WTC11 (cell line): ENCODE data around the gene ADM. TPM values are rescaled to one million over a fixed set of nuclear protein-coding genes. Genes with fewer than 3 reads are reported as not detected.

Experiments used
- AFF4 ChIP-seq: sonication (generic); formaldehyde crosslinking; IDR thresholded peaks from 2 replicates; pipeline ENCODE4 v1.8.1; 2023; ENCODE audit warnings: mild to moderate bottlenecking, missing genetic modification reagents, borderline replicate concordance
- ARID4B ChIP-seq: sonication (generic); formaldehyde crosslinking; IDR thresholded peaks from 2 replicates; pipeline ENCODE4 v1.8.0; 2023; ENCODE audit warnings: missing genetic modification reagents, mild to moderate bottlenecking, borderline replicate concordance
- CDX4 ChIP-seq: fragments of 250-450 bp; sonication (Bioruptor Pico); IDR thresholded peaks from 2 replicates; pipeline ENCODE4 v1.9.0; 2021; ENCODE audit warnings: moderate library complexity, mild to moderate bottlenecking, inconsistent platforms, borderline replicate concordance
- EMX1 ChIP-seq: fragments of 250-450 bp; sonication (Bioruptor Pico); IDR thresholded peaks from 2 replicates; pipeline ENCODE4 v1.8.0; 2021; ENCODE audit warnings: mild to moderate bottlenecking
- ETV6 ChIP-seq: sonication (generic); formaldehyde crosslinking; IDR thresholded peaks from 2 replicates; pipeline ENCODE4 v1.8.1; 2022; ENCODE audit warnings: mild to moderate bottlenecking, missing genetic modification reagents
- JAZF1 ChIP-seq: fragments of 250-450 bp; sonication (Bioruptor Pico); IDR thresholded peaks from 2 replicates; pipeline ENCODE4 v1.9.0; 2021; ENCODE audit warnings: moderate library complexity, mild to moderate bottlenecking, inconsistent platforms
- MYBL2 ChIP-seq: sonication (generic); formaldehyde crosslinking; IDR thresholded peaks from 2 replicates; pipeline ENCODE4 v1.8.1; 2023; ENCODE audit warnings: mild to moderate bottlenecking, moderate library complexity, missing genetic modification reagents
- NFE2L1 ChIP-seq: sonication (generic); formaldehyde crosslinking; IDR thresholded peaks from 2 replicates; pipeline ENCODE4 v1.8.1; 2023; ENCODE audit warnings: missing genetic modification reagents
- NR1H2 ChIP-seq: sonication (generic); formaldehyde crosslinking; IDR thresholded peaks from 2 replicates; pipeline ENCODE4 v1.9.0; 2021; ENCODE audit warnings: mild to moderate bottlenecking, moderate library complexity, missing genetic modification reagents
- TEAD1 ChIP-seq: sonication (generic); formaldehyde crosslinking; IDR thresholded peaks from 2 replicates; pipeline ENCODE4 v1.8.0; 2022; ENCODE audit warnings: mild to moderate bottlenecking, missing genetic modification reagents
- ZBTB43 ChIP-seq: sonication (generic); formaldehyde crosslinking; IDR thresholded peaks from 2 replicates; pipeline ENCODE4 v1.8.1; 2023; ENCODE audit warnings: mild to moderate bottlenecking, missing genetic modification reagents
- ZNF232 ChIP-seq: sonication (generic); formaldehyde crosslinking; IDR thresholded peaks from 2 replicates; pipeline ENCODE4 v1.8.0; 2022; ENCODE audit warnings: mild to moderate bottlenecking, missing genetic modification reagents
- ZNF423 ChIP-seq: fragments of 250-450 bp; sonication (Bioruptor Pico); IDR thresholded peaks from 2 replicates; pipeline ENCODE4 v2.1.2; 2022; ENCODE audit warnings: mild to moderate bottlenecking, moderate library complexity
- ZNF512 ChIP-seq: sonication (generic); formaldehyde crosslinking; IDR thresholded peaks from 2 replicates; pipeline ENCODE4 v1.8.1; 2022; ENCODE audit warnings: missing genetic modification reagents, borderline replicate concordance
- total RNA-seq: library from RNA; stranded (reverse); gene quantifications from 3 replicates; pipeline ENCODE4 v1.2.3, GENCODE V29; 2021
- TF ChIP-seq, protein P1 (sequence below): fragments of 250-450 bp; sonication (Bioruptor Pico); IDR thresholded peaks from 2 replicates; pipeline ENCODE4 v1.9.0; 2021; ENCODE audit warnings: mild to moderate bottlenecking
- TF ChIP-seq, protein P2 (sequence below): sonication (generic); formaldehyde crosslinking; IDR thresholded peaks from 2 replicates; pipeline ENCODE4 v1.8.0; 2022; ENCODE audit warnings: mild to moderate bottlenecking, missing genetic modification reagents
- TF ChIP-seq, protein P3 (sequence below): sonication (generic); formaldehyde crosslinking; IDR thresholded peaks from 2 replicates; pipeline ENCODE4 v1.8.1; 2023; ENCODE audit warnings: mild to moderate bottlenecking, missing genetic modification reagents, moderate library complexity

The ADM gene
- total RNA-seq, 1 experiment from 2014 or later: 18.7 TPM

DNA sequence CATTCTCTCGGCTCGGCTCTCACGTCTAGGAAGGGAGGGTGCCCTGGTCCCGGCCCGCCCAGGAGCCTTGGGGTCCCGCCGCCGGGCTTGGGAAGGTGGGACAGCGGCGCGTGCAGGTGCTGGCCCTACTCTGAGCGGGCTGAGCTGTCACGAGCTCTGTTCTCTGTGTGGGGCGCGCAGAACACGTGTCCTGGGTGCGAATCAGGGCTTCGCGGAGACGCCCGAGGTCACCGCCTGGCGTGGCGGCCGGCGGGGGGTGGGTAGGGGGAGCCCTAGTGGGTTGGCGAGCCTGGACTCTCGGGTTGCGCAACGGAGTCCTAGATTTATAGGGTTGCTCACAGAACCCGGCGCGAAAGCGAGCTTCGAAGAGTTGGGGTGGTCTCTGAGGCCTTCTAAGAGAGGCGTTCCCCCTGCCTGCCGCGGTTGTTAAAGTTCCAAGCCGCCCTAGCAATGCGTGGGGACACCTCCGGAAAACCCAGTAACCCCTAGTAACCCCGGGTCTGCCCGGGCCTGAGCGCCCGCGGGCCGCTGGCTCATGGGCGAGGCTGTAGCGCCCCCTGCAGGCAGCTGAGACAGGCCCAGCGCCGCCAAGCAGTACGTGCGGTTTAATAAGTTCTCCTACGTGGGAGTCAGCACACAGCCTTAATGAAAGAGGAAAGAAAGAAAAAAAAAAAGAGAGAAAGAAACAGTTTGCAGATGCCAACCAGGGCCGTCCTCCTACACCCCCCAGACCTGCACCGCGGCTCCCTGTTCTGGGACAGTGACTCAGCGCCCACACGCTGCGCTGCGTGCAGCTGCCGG is 2.7 kb downstream of the ADM start (continued):
- TF ChIP-seq, protein P1, sequence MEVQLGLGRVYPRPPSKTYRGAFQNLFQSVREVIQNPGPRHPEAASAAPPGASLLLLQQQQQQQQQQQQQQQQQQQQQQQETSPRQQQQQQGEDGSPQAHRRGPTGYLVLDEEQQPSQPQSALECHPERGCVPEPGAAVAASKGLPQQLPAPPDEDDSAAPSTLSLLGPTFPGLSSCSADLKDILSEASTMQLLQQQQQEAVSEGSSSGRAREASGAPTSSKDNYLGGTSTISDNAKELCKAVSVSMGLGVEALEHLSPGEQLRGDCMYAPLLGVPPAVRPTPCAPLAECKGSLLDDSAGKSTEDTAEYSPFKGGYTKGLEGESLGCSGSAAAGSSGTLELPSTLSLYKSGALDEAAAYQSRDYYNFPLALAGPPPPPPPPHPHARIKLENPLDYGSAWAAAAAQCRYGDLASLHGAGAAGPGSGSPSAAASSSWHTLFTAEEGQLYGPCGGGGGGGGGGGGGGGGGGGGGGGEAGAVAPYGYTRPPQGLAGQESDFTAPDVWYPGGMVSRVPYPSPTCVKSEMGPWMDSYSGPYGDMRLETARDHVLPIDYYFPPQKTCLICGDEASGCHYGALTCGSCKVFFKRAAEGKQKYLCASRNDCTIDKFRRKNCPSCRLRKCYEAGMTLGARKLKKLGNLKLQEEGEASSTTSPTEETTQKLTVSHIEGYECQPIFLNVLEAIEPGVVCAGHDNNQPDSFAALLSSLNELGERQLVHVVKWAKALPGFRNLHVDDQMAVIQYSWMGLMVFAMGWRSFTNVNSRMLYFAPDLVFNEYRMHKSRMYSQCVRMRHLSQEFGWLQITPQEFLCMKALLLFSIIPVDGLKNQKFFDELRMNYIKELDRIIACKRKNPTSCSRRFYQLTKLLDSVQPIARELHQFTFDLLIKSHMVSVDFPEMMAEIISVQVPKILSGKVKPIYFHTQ (CRISPR knock-in tag): no peak
- TF ChIP-seq ZNF232 (CRISPR knock-in tag) (no peak), ZBTB43 (CRISPR knock-in tag) (no peak), ZNF512 (peak; percentile 37; the same call in 1 of the 2 replicates), TEAD1 (peak; percentile 21), ZNF423 (peak; percentile 32; the same call in 1 of the 2 replicates), MYBL2 (CRISPR knock-in tag) (0 out of 2 replicates have a peak, but pooled peaks have one; percentile 61), ARID4B (peak; percentile 72; the same call in 1 of the 2 replicates), ETV6 (CRISPR knock-in tag) (peak; percentile 61), AFF4 (CRISPR knock-in tag) (peak; percentile 81; the same call in 1 of the 2 replicates), NFE2L1 (CRISPR knock-in tag) (0 out of 2 replicates have a peak, but pooled peaks have one; percentile 53), CDX4 (no peak), JAZF1 (CRISPR knock-in tag) (no peak), NR1H2 (peak; percentile 63; the same call in 1 of the 2 replicates), EMX1 (peak; percentile 72)
- TF ChIP-seq, protein P2, sequence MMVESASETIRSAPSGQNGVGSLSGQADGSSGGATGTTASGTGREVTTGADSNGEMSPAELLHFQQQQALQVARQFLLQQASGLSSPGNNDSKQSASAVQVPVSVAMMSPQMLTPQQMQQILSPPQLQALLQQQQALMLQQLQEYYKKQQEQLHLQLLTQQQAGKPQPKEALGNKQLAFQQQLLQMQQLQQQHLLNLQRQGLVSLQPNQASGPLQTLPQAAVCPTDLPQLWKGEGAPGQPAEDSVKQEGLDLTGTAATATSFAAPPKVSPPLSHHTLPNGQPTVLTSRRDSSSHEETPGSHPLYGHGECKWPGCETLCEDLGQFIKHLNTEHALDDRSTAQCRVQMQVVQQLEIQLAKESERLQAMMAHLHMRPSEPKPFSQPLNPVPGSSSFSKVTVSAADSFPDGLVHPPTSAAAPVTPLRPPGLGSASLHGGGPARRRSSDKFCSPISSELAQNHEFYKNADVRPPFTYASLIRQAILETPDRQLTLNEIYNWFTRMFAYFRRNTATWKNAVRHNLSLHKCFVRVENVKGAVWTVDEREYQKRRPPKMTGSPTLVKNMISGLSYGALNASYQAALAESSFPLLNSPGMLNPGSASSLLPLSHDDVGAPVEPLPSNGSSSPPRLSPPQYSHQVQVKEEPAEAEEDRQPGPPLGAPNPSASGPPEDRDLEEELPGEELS (CRISPR knock-in tag): peak; percentile 80; the same call in 1 of the 2 replicates
- TF ChIP-seq, protein P3, sequence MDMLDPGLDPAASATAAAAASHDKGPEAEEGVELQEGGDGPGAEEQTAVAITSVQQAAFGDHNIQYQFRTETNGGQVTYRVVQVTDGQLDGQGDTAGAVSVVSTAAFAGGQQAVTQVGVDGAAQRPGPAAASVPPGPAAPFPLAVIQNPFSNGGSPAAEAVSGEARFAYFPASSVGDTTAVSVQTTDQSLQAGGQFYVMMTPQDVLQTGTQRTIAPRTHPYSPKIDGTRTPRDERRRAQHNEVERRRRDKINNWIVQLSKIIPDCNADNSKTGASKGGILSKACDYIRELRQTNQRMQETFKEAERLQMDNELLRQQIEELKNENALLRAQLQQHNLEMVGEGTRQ (CRISPR knock-in tag): peak; percentile 47; the same call in 1 of the 2 replicates
